NCI-H510A treated with DMSO at 0.1 percent for 48 hours (cell line): ENCODE results near the gene PARP12.

ENCODE experiments used
- DNase-seq: peaks from one replicate; lab custom pipeline; 2025; lab: John Stamatoyannopoulos, UW

PARP12 gene

GRCh38 chr7:140059273-140060242 is 3.2 kb downstream of the PARP12 start:
- DNase-seq, result no peak

GRCh38 chr7:140058517-140058916 is 4.2 kb downstream of the PARP12 start:
- no peak for DNase-seq

- no peak for DNase-seq
These were observed 5.6 kb downstream of the PARP12 start for GRCh38 chr7:140057143-140057535.

GRCh38 chr7:140056431-140057142 is 6.2 kb downstream of the PARP12 start:
- no peak for DNase-seq

GRCh38 chr7:140055833-140056232 is 6.9 kb downstream of the PARP12 start:
- DNase-seq, result no peak

DNA sequence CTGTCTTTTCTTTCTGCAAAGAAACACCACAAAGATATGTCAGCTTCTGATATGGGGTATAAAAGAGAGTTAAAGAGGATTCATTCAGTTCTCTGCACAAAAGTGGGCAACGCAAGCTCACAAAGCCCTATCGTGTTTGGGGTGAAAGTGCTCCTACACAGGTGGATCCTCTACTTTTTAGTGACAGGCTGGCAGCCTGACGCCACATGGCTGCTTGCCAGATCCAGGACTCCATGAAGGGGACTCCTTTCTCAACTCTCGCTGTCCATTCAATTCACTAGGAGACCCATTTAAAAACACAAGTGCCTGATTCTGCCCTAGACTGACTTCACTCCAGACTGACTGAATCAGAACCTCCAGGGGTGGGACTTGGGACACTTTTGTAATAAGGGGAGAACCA is 8.0 kb downstream of the PARP12 start:
- DNase-seq, result no peak

GRCh38 chr7:140053812-140054539 is 8.8 kb downstream of the PARP12 start:
- no peak for DNase-seq

DNA sequence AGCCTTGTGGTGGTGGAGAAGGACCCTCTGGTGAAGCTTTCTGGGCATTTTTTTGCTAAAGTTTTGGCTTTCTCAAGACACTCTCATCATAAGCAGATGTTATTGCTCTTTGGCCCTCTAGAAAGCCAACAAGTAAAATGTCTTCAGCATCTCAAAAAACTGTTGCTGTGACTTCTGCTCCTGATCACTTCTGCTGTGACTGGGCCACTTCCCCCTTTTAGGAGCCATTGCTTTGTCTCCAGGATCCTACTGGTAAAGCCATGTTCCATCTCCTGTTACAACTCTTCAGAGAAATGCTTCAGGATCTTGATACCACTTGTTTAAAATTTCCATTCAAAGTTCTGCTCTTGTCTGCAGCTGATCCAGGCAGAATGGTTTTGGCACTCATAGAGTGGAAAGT is 10.9 kb downstream of the PARP12 start:
- no peak for DNase-seq

DNA sequence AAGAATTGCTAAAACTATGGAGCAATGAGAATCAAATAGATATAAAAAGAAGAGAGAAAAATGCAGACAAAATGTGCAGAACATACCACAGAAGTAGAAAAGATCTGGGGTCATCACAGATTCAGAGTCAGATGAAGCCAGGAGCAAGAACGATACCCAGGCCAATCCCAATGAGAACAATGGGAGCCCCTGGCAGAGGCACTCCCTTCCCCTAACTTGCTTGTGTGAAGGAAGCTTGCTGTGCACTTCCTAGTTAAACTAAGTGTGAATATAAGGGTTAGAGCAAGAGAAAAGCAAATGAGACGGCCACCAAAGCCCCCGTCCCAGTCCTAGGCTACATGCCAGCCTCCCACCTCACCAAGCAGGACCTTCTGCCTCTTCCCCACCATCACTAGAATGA is 12.7 kb downstream of the PARP12 start:
- no peak for DNase-seq

- DNase-seq, result peak; percentile 32
These were observed 13.3 kb downstream of the PARP12 start for GRCh38 chr7:140049339-140050024.

DNA sequence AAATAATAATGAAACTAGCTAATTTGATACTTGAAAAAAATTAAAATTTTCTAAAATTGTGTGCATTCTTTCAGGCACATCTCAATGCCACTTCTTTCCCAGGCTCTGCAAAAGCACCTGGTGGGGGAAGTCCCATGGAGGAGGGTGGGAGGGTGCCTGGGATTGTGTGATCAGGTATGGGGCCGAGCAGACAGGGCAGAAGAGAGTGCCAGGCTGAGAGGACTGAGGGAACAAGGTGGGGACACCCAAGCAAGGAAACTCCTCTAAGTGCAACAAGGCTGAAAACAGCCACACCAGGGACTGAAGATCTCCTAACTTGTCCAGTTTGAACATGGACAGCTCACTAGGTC is 13.8 kb downstream of the PARP12 start:
- no peak for DNase-seq

GRCh38 chr7:140048138-140048537 is 14.6 kb downstream of the PARP12 start:
- no peak for DNase-seq

GRCh38 chr7:140047197-140047596 is 15.6 kb downstream of the PARP12 start:
- DNase-seq, result no peak

GRCh38 chr7:140045697-140046096 is 17.1 kb downstream of the PARP12 start:
- no peak for DNase-seq

DNA sequence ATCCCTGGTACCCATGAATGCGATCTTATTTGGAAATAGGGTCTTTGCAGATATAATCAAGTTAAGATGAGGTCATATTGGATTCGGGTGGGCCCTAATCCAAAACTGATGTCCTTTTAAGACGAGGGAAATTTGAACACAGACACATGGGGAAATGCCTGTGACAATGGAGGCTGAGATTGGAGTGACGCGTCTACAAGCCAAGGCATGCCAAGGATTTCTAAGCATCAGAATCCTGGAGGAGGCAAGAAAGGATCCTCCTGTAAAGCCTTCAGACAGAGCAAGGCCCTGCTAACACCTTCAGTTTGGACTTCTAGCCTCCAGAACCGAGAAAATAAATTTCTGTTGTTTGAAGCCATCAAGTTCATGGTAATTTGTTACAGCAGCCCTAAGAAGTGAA is 18.5 kb downstream of the PARP12 start:
- no peak for DNase-seq

DNA sequence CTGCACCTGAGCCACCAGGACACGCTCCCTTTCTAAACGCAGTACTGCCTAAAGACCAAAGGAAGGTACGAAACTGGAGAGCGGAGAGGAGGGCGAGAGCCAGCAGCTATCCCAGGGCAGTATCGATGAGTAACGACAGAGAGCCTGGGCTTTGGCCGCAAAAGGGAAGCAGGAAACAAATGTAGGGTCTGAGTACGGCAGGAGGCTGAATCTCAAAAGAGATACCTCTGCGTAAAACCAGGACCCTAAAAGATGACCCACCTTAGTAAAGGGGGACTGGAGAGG is 20.4 kb downstream of the PARP12 start:
- no peak for DNase-seq

DNA sequence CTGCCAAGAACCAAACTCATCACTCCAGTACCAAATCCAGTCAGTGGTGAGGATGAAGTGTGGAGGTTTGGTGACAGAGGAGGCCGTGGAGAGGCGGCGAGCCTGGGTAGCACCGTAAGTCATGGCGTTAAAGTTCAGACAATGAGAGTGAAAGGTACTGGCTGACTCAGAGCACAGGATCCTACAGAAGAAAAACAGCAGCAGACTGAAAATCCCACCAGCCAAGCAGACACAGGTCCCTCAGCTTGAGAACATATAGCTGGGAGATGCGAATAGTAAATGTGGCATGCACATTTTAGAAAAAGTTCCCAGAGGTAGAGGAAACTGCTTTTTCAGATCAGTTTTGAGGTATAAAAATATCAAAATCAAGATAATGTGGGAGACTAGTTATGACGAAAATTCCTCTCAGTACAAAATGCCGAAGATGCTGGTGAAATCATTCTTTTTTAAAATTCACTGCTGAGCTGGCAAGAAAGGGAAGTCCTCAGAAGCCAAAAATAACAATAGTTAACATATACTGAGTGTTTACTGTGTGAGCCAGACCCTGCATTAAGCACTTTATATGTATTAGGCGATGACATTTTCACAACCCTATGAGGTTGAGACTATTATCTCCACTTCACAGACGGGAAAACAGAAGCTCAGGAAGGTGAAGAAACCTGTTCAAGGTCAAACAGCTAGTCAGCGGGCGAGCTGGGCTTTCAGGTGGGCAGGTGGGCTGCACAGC is 20.9 kb downstream of the PARP12 start:
- no peak for DNase-seq

- DNase-seq, result no peak
These were observed 22.9 kb downstream of the PARP12 start for GRCh38 chr7:140039896-140040295.

DNA sequence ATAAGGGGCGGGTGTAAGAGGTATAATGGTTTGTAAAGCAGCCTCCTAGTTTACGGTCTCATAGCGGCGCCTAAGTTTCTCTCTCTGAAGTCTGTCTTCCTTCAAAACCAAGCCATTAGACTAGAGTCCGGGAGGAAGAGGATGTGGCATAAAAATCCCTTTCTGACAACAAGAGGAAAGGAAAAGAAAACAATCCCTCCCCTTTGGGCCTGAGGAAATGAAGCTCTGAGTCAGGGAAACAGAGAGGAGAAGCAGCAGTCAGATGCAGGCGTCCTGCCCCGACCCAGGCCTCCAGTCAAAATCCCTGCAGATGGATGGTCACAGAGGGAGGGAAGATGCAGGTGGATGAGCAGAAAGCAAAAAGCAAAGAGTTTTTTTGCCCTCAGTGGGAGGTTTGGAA is 23.7 kb downstream of the PARP12 start:
- no peak for DNase-seq

DNA sequence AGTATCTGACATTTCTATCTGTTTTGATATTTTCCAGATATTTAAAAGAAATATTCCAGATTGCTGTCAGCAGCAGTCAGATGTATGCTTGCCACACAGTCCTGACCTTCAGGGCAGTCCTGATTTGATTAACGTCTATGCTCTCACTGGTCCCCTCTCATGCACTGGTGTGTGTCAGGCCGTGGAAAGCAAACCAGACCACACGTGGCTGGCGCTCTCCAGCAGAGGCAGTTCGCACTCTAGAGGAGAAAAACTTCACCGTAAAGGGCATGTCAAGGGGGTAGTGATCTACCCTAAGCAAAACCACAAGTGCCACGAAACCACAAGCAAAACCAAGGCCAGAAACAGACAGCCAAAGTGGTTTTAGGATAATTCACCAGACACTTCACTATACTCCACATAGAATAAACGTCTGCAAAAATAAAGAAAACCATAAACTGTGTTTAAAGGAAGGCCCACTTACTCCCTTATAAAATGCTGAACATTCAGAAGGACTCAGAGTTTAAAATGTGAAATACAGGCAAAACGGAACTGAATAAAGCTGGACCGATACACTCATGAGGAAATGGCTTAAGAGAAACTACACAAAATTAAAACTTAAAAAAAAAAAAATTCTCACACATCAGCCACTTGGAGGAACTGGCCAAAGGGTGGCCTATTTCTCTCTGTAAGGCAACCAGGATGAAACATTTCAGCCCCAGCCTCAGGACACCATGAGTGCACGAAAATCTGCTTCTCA is 26.4 kb downstream of the PARP12 start:
- DNase-seq, result no peak
